Activated CD4-positive, alpha-beta memory T cell treated with anti-CD3 and anti-CD28 coated beads for 36 hours (primary cell): ENCODE data around the gene MATCAP1. TPM values are rescaled to one million over a fixed set of nuclear protein-coding genes. Genes with fewer than 3 reads are reported as not detected.
A peak's percentile ranks its signal among the peaks of the same experiment; 100 is the strongest.

Experiments used
- CTCF ChIA-PET: fragments of 350-600 bp; sonication (Branson Sonifier 250); formaldehyde crosslinking; loops from one replicate; lab custom pipeline; 2021; ENCODE audit warnings: antibody characterized with exemption, inconsistent platforms; lab: Charles Lee
- POLR2A ChIA-PET: fragments of 350-600 bp; sonication (Branson Sonifier 250); formaldehyde crosslinking; loops from one replicate; lab custom pipeline; 2021; ENCODE audit warnings: antibody characterized with exemption; lab: Charles Lee
- DNase-seq: peaks from one replicate; pipeline ENCODE4 v3.0.0-alpha.2; 2020
- H3K27ac Mint-ChIP-seq: one replicate; pipeline ENCODE4 v1.8.0; 2021; ENCODE audit warnings: mixed read lengths
- H3K27me3 Mint-ChIP-seq: one replicate; pipeline ENCODE4 v1.8.0; 2021; ENCODE audit warnings: mixed read lengths
- H3K36me3 Mint-ChIP-seq: one replicate; pipeline ENCODE4 v1.8.0; 2021; ENCODE audit warnings: mixed read lengths
- H3K4me1 Mint-ChIP-seq: one replicate; pipeline ENCODE4 v1.8.0; 2021; ENCODE audit warnings: low read depth, mixed read lengths
- H3K4me3 Mint-ChIP-seq: one replicate; pipeline ENCODE4 v1.8.0; 2021; ENCODE audit warnings: mild to moderate bottlenecking, mixed read lengths
- H3K9me3 Mint-ChIP-seq: one replicate; pipeline ENCODE4 v1.8.0; 2021; ENCODE audit warnings: mixed read lengths
- intact Hi-C: fragments of 100-400 bp; cut with micrococcal nuclease; formaldehyde crosslinking; loops from one replicate; pipeline ENCODE4 v1.15.1; 2023
- total RNA-seq, 2 experiments: library from RNA; stranded (reverse); gene quantifications; one replicate each; pipeline ENCODE4 v1.2.3, GENCODE V29; 2021

Gene MATCAP1
- total RNA-seq, 2 experiments from 2014 or later = 37.3 to 38.3 TPM

DNA sequence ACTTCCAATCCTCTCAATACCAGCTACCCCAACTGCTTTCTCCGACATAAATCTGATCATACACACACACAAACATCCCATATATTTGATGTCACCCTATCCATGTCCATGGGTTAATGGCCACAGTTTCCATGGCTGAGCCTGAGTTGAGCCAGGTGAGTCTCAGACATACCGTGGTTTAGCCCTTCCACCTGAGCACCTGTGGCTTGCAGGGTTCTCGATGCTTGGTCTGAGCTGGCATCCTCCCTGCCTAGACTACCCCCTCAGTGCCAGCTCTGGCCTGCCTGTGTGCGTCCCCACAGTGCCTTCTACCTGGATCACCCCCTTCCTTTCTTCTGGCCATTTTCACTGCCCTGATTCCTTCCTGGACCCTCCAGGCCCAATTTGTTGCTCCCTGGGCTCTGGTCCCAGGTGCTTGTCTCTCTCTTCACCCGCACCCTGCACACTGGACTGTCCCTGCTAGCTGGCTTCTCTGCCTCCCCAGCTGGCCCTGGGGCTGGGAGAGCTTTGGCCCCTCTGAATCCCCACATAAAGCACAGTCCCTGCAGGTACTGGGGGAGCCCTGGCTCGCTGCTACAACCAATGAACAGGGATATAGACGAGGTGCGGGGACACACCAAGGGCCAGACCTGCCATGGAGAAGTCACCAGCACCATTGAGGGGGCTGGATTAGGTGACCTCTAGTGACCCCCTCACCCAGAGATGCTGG, 22.5 kb upstream of the MATCAP1 start:
- POLR2A ChIA-PET = interaction anchor here (0.8 to 1.6 kb wide), 2 partner anchors 8 to 27 kb away, joined by 3 to 4 read pairs; no protein-coding TSS in a partner anchor
- H3K36me3 Mint-ChIP-seq = peaks cover 3% of the 10 kb centered on the region

DNA sequence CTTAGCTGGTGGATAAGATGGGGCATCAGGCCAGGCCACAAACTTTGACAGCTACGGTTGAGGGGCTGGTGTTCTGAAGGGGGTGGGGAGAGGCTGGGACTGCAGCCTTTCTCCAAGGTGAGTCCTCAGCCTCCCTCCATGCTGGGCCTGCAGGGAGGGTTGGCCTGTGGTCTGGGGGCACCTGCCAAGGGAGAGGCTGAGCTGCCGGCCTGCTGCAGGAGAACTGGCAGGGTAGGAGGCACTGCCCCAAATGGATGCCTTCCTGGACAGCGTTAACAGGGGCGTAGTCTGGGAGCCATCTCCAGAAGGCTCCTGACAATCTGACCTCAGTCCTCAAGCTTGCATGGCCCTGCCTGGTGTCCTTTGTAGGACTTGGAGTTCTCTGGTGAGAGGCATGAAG, 20.3 kb upstream of the MATCAP1 start:
- POLR2A ChIA-PET = no interaction called here

More for the DNA sequence above, 22.5 kb upstream of the MATCAP1 start:
- H3K27ac Mint-ChIP-seq = peak overlapping the region; percentile 9
- DNase-seq = no peak
- CTCF ChIA-PET = no interaction called here
- H3K4me3 Mint-ChIP-seq = no peak overlapping the region
- intact Hi-C loops = no loop called here
- no peaks in the 10 kb centered on the region for H3K27me3 Mint-ChIP-seq
- H3K9me3 Mint-ChIP-seq = no peaks in the 10 kb centered on the region
- H3K4me1 Mint-ChIP-seq = no peaks in the 10 kb centered on the region

DNA sequence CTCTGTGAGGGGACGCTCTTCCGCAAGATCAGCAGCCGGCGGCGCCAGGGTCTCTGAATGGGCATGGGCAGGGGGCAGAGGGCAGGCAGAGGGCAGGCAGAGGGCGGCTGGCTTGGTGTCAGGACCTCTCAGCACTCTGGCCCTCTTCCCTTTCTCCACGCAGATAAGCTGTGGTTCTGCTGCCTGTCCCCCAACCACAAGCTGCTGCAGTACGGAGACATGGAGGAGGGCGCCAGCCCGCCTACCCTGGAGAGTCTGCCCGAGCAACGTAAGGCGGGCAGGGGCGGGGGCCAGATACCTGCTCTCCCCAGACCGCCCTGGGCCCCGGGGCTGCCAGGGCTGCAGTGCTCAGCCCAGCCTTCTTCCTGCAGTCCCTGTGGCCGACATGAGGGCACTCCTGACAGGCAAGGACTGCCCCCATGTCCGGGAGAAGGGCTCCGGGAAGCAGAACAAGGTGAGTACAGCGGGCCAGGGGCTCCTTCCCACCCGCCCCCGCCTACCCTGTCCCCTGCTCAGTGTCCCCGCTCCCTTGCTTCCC, 19.3 kb upstream of the MATCAP1 start:
- Mint-ChIP-seq H3K4me3 (no peak overlapping the region), H3K4me1 (no peaks in the 10 kb centered on the region), H3K27me3 (no peaks in the 10 kb centered on the region), H3K9me3 (no peaks in the 10 kb centered on the region), H3K27ac (no peak overlapping the region), H3K36me3 (peaks cover 7% of the 10 kb centered on the region)
- POLR2A ChIA-PET = no interaction called here
- intact Hi-C loops = no loop called here
- no peak for DNase-seq
- CTCF ChIA-PET = no interaction called here

More for the DNA sequence above, 20.3 kb upstream of the MATCAP1 start:
- H3K4me3 Mint-ChIP-seq = no peak overlapping the region
- intact Hi-C loops = no loop called here
- no peaks in the 10 kb centered on the region for H3K4me1 Mint-ChIP-seq
- peaks cover 7% of the 10 kb centered on the region for H3K36me3 Mint-ChIP-seq
- H3K9me3 Mint-ChIP-seq = no peaks in the 10 kb centered on the region
- CTCF ChIA-PET = interaction anchor here (0.6 to 1.2 kb wide), 3 partner anchors 49 to 270 kb away, joined by 3 to 4 read pairs (median 3); partner anchors contain the start of gene CIAO2B
- DNase-seq = no peak
- H3K27ac Mint-ChIP-seq = no peak overlapping the region
- no peaks in the 10 kb centered on the region for H3K27me3 Mint-ChIP-seq

DNA sequence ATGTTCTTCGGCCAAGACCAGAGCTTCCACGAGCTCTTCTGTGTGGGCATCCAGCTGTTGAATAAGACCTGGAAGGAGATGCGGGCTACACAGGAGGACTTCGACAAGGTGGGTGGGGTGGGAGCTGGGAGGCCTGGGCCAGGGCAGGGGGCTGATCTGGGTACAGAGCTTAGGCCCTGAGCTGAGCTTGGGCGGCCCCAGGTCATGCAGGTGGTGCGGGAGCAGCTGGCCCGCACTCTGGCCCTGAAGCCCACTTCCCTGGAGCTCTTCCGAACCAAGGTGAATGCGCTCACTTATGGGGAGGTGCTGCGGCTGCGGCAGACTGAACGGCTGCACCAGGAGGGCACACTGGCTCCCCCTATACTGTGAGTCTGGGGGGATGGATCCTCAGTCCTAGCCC, 18.7 kb upstream of the MATCAP1 start:
- ChIA-PET POLR2A (no interaction called here), CTCF (no interaction called here)
- DNase-seq = no peak
- no peaks in the 10 kb centered on the region for H3K27me3 Mint-ChIP-seq
- no peaks in the 10 kb centered on the region for H3K4me1 Mint-ChIP-seq
- no peak overlapping the region for H3K4me3 Mint-ChIP-seq
- H3K36me3 Mint-ChIP-seq = peaks cover 7% of the 10 kb centered on the region
- no peaks in the 10 kb centered on the region for H3K9me3 Mint-ChIP-seq
- no peak overlapping the region for H3K27ac Mint-ChIP-seq
- intact Hi-C loops = no loop called here

DNA sequence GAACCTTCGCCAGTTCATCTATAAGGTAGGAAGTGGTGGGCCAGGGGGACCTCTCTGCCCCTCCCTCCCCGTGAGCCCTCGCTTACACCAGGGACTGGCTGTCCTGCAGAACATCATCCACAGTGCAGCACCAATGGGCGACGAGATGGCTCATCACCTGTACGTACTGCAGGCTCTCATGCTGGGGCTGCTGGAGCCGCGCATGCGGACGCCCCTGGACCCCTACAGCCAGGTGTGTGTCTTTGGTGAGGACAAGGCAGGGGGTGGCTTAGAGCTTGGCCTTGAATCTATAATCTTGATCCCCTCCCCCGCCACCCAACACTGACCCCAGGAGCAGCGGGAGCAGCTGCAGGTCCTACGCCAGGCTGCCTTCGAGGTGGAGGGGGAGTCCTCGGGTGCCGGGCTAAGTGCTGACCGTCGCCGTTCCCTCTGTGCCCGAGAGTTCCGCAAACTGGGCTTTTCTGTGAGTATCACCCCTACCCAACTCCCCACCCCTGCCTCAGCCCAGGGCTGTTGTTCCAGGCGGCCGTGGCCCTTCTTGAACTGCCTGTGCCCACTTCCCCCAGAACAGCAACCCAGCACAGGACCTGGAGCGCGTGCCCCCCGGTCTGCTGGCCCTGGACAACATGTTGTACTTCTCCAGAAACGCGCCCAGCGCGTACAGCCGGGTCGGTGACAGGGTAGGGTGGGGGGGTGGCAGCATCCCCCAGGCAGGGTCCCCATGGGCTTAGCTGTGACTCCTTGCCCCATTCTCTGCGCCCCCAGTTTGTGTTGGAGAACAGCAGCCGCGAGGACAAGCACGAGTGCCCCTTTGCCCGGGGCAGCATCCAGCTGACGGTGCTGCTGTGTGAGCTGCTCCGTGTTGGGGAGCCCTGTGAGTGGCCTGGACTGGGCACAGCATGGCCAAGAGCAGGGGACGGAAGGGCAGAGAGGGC, 17.9 kb upstream of the MATCAP1 start:
- POLR2A ChIA-PET = no interaction called here

DNA sequence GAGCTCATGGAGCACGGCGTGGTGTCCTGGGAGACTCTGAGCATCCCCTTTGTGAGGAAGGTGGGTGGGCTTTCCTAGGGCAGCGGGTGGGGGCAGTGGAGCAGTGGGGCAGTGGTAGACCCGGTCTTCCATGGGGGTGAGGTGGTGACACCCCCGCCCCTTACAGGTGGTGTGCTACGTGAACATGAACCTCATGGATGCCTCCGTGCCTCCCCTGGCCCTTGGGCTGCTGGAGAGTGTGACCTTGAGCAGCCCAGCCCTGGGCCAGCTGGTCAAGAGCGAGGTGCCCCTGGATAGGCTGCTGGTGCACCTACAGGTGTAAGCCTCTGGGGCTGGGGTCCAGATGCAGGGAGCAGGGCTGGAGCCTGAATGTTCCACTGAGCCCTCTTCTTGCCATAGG, 16.7 kb upstream of the MATCAP1 start:
- intact Hi-C loops = no loop called here
- Mint-ChIP-seq H3K4me3 (no peak overlapping the region), H3K9me3 (no peaks in the 10 kb centered on the region), H3K27me3 (no peaks in the 10 kb centered on the region), H3K27ac (no peak overlapping the region), H3K4me1 (peaks cover 10% of the 10 kb centered on the region), H3K36me3 (peaks cover 21% of the 10 kb centered on the region)
- CTCF ChIA-PET = no interaction called here
- POLR2A ChIA-PET = no interaction called here
- DNase-seq = no peak

More for the DNA sequence above, 17.9 kb upstream of the MATCAP1 start:
- DNase-seq = no peak
- intact Hi-C loops = no loop called here
- H3K27me3 Mint-ChIP-seq = no peaks in the 10 kb centered on the region
- CTCF ChIA-PET = no interaction called here
- no peak overlapping the region for H3K4me3 Mint-ChIP-seq
- H3K9me3 Mint-ChIP-seq = no peaks in the 10 kb centered on the region
- H3K4me1 Mint-ChIP-seq = peaks cover 2% of the 10 kb centered on the region
- H3K27ac Mint-ChIP-seq = no peak overlapping the region
- H3K36me3 Mint-ChIP-seq = peaks cover 9% of the 10 kb centered on the region

DNA sequence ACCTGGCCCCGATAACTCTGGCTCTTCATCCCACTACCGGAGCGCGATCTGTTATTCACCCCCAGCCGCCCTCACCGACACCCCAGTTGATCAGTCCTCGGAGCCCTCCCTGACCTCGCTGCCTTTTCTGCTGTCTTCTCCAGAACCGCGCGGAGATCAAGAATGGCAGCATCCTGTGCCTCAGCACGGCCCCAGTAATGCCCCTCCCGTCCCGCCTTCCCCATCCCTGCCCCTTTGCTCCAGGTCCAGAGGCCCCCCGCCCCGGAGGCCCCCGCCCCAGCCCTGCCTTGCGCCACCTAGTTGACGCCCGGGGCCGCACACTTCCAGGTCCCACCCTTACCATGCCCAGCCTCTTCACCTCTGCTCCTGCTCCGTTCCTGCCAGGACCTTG, 16.0 kb upstream of the MATCAP1 start:
- intact Hi-C loops = no loop called here
- CTCF ChIA-PET = interaction anchor here (1.5 kb wide), 1 partner anchor 234 kb away, joined by 3 read pairs; no protein-coding TSS in a partner anchor
- H3K4me3 Mint-ChIP-seq = no peak overlapping the region
- H3K9me3 Mint-ChIP-seq = no peaks in the 10 kb centered on the region
- no peaks in the 10 kb centered on the region for H3K27me3 Mint-ChIP-seq
- H3K4me1 Mint-ChIP-seq = peaks cover 10% of the 10 kb centered on the region
- no peak overlapping the region for H3K27ac Mint-ChIP-seq
- POLR2A ChIA-PET = no interaction called here
- peaks cover 21% of the 10 kb centered on the region for H3K36me3 Mint-ChIP-seq
- DNase-seq = no peak

DNA sequence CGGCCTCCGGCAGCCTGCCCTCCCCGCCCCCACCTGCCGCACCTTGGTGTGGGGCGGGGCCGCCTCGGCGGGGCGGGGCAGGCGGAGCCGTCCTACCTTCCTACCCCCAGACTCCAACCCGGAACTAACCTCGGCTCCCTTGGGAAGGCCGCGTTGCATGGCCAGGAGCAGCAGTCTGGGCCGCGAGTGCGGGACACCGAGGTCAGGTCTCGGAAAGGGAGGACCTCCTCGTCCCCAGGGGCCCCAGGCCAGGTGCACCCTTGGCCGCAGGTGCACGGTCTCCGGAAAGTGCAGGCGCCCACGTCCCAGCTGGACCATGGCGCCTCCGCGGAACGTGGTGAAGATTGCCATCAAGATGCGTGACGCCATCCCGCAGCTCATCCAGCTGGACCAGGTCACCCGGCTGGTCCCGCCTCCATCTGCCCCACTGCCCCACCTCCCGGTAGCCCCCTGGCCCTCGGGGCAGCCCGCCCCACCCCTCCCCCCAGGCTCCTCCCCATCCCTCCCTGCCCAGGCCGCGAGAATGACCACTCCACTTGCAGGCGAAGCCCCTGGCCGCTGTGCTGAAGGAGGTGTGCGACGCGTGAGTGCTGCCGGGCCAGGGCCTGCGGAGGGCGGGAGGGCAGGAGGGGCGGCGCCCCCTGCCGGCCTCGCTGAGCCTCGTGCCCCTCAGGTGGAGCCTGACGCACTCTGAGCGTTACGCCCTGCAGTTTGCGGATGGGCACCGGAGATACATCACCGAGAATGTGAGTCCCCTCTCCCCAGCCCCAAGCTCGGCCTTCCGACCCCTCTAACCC, 15.4 kb upstream of the MATCAP1 start, which contains the start of gene ELMO3:
Gene ELMO3 (plus strand): TSS at position 121 of the 797 bp plus-strand sequence. CDS start 196 bp downstream, at position 317.
- POLR2A ChIA-PET = no interaction called here
- H3K4me3 Mint-ChIP-seq = no peak within 1 kb of the TSS
- peaks cover 22% of the 10 kb centered on the region for H3K36me3 Mint-ChIP-seq

DNA sequence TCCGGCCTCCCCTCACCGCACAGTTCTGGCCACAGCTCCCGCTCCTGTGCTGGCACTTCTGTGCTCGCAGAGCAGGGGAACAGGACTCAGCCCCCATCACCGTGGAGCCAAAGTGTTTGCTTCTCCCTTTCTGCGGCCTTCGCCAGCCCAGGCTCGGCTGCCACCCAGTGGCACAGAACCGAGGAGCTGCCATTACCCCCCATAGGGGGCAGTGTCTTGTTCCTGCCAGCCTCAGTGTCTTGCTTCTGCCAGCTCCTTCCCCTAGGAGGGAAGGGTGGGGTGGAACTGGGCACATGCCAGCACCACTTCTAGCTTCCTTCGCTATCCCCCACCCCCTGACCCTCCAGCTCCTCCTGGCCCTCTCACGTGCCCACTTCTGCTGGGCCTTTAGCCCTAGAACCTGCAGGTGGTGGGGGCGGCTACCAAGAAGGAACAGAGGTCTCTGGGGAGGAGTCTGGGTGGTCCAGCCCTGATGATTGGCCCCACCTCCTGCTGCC, 14.5 kb upstream of the MATCAP1 start:
- intact Hi-C loops = no loop called here
- Mint-ChIP-seq H3K36me3 (peaks cover 27% of the 10 kb centered on the region), H3K9me3 (no peaks in the 10 kb centered on the region), H3K4me3 (no peak overlapping the region), H3K4me1 (peaks cover 21% of the 10 kb centered on the region), H3K27ac (no peak overlapping the region), H3K27me3 (no peaks in the 10 kb centered on the region)
- ChIA-PET POLR2A (interaction anchor here (1.4 kb wide), 1 partner anchor 9 kb away, joined by 4 read pairs; no protein-coding TSS in a partner anchor), CTCF (interaction anchor here (0.6 to 2.2 kb wide), 17 partner anchors 10 to 287 kb away, joined by 3 to 9 read pairs (median 3); partner anchors contain the start of gene TMEM208)
- DNase-seq = peak; percentile 41

More for the DNA sequence above, 15.4 kb upstream of the MATCAP1 start, which contains the start of gene ELMO3:
- Mint-ChIP-seq H3K27ac (no peak within 1 kb of the TSS), H3K27me3 (no peaks in the 10 kb centered on the region), H3K4me1 (peaks cover 12% of the 10 kb centered on the region), H3K9me3 (no peaks in the 10 kb centered on the region)
- CTCF ChIA-PET = interaction anchor here (1.3 to 2.2 kb wide), 3 partner anchors 10 to 234 kb away, joined by 3 to 9 read pairs (median 8); no protein-coding TSS in a partner anchor
- intact Hi-C loops = no loop called here
- DNase-seq = no peak

DNA sequence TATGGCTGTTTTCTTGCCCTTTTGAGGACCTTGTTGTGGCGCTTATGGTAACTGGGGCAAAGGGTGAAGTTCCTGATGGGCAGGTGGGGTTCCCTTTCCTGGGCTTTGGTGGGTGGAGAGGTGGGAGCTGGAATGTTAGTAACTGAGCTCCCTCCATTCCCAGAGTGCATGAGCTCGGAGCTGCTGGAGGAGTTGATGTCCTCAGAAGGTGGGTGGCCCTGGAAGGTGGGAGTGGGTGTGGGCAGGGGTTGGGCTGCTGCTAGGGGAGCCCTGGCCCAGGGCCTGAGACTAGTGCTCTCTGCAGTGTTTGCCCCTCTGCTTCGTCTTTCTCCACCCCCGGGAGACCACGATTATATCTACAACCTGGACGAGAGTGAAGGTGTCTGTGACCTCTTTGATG, 13.9 kb upstream of the MATCAP1 start:
- ChIA-PET CTCF (interaction anchor here (0.6 to 2.2 kb wide), 16 partner anchors 9 to 288 kb away, joined by 3 to 9 read pairs (median 3); partner anchors contain the start of gene TMEM208), POLR2A (interaction anchor here (1.4 kb wide), 1 partner anchor 9 kb away, joined by 4 read pairs; no protein-coding TSS in a partner anchor)
- Mint-ChIP-seq H3K4me1 (peaks cover 27% of the 10 kb centered on the region), H3K27me3 (no peaks in the 10 kb centered on the region), H3K4me3 (no peak overlapping the region), H3K27ac (no peak overlapping the region), H3K36me3 (peaks cover 29% of the 10 kb centered on the region), H3K9me3 (no peaks in the 10 kb centered on the region)
- no peak for DNase-seq
- intact Hi-C loops = no loop called here

DNA sequence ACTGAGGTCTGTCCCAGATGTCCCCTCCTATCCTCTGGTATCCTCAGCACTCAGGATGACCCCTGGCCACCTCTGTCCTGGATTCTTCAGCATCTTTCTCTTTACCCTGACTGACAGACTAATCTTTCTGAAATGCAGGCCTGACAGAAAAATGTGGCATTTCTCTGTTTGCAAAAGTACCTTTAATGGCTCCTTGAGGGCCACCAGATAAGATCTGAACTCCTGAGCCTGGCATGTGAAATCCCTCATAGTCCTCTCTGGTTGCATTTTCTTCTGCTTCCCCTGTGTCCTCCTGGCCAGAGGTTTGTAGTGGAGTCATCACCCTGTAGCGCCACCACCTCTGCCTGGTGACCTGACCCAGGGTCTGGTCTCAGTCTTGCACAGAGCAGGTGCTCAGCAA, 13.1 kb upstream of the MATCAP1 start:
- no peak overlapping the region for H3K27ac Mint-ChIP-seq
- H3K27me3 Mint-ChIP-seq = no peaks in the 10 kb centered on the region
- no peak overlapping the region for H3K4me3 Mint-ChIP-seq
- H3K9me3 Mint-ChIP-seq = no peaks in the 10 kb centered on the region
- H3K4me1 Mint-ChIP-seq = peaks cover 30% of the 10 kb centered on the region
- ChIA-PET CTCF (interaction anchor here (1.8 to 2.2 kb wide), 2 partner anchors 27 to 47 kb away, joined by 7 to 9 read pairs; no protein-coding TSS in a partner anchor), POLR2A (no interaction called here)
- no peak for DNase-seq
- peaks cover 32% of the 10 kb centered on the region for H3K36me3 Mint-ChIP-seq
- intact Hi-C loops = no loop called here
